ENCODE results near the gene HMGA1. TPM values are rescaled to one million over a fixed set of nuclear protein-coding genes. Genes with fewer than 3 reads are reported as not detected.

The HMGA1 gene
- total RNA-seq, 1 experiment from 2014 or later, result 154 TPM

GRCh38 chr6:34272013-34272926, 35.6 kb downstream of the HMGA1 start:
- TF ChIP-seq, protein P1, sequence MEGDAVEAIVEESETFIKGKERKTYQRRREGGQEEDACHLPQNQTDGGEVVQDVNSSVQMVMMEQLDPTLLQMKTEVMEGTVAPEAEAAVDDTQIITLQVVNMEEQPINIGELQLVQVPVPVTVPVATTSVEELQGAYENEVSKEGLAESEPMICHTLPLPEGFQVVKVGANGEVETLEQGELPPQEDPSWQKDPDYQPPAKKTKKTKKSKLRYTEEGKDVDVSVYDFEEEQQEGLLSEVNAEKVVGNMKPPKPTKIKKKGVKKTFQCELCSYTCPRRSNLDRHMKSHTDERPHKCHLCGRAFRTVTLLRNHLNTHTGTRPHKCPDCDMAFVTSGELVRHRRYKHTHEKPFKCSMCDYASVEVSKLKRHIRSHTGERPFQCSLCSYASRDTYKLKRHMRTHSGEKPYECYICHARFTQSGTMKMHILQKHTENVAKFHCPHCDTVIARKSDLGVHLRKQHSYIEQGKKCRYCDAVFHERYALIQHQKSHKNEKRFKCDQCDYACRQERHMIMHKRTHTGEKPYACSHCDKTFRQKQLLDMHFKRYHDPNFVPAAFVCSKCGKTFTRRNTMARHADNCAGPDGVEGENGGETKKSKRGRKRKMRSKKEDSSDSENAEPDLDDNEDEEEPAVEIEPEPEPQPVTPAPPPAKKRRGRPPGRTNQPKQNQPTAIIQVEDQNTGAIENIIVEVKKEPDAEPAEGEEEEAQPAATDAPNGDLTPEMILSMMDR (IDR thresholded peaks at IDR 0.05; ENCODE audit: unreplicated experiment), result no peak
- ChIA-PET POLR2A (no interaction called here), CTCF (interaction anchor here (0.6 to 1.1 kb wide), 2 partner anchors 22 to 832 kb away, joined by 3 read pairs; no protein-coding TSS in a partner anchor)
- Mint-ChIP-seq H3K27ac (ENCODE audit: low read depth, unreplicated experiment) (no peak overlapping the region), H3K4me3 (ENCODE audit: unreplicated experiment) (no peak overlapping the region), H3K27me3 (ENCODE audit: insufficient read depth, unreplicated experiment) (no peaks in the 10 kb centered on the region), H3K36me3 (ENCODE audit: insufficient read depth, unreplicated experiment) (peaks cover 6% of the 10 kb centered on the region), H3K9me3 (ENCODE audit: unreplicated experiment) (no peaks in the 10 kb centered on the region), H3K4me1 (ENCODE audit: insufficient read depth, unreplicated experiment) (no peaks in the 10 kb centered on the region)
- no TSS peak for BruUV-seq (replicated peaks)
- intact Hi-C loops (cut with micrococcal nuclease), result no loop called here
- DNase-seq (ENCODE audit: unreplicated experiment), result no peak

GRCh38 chr6:34273242-34273805, 36.7 kb downstream of the HMGA1 start:
- Mint-ChIP-seq H3K36me3 (ENCODE audit: insufficient read depth, unreplicated experiment) (peaks cover 10% of the 10 kb centered on the region), H3K27ac (ENCODE audit: low read depth, unreplicated experiment) (no peak overlapping the region), H3K4me3 (ENCODE audit: unreplicated experiment) (no peak overlapping the region), H3K4me1 (ENCODE audit: insufficient read depth, unreplicated experiment) (no peaks in the 10 kb centered on the region), H3K27me3 (ENCODE audit: insufficient read depth, unreplicated experiment) (no peaks in the 10 kb centered on the region), H3K9me3 (ENCODE audit: unreplicated experiment) (no peaks in the 10 kb centered on the region)
- TF ChIP-seq, protein P1 (IDR thresholded peaks at IDR 0.05; ENCODE audit: unreplicated experiment), result no peak
- no peak for DNase-seq (ENCODE audit: unreplicated experiment)
- CTCF ChIA-PET, result no interaction called here
- intact Hi-C loops (cut with micrococcal nuclease), result no loop called here
- POLR2A ChIA-PET, result interaction anchor here (0.6 kb wide), 1 partner anchor 152 kb away, joined by 4 read pairs; no protein-coding TSS in a partner anchor
- BruUV-seq (replicated peaks), result no TSS peak

DNA sequence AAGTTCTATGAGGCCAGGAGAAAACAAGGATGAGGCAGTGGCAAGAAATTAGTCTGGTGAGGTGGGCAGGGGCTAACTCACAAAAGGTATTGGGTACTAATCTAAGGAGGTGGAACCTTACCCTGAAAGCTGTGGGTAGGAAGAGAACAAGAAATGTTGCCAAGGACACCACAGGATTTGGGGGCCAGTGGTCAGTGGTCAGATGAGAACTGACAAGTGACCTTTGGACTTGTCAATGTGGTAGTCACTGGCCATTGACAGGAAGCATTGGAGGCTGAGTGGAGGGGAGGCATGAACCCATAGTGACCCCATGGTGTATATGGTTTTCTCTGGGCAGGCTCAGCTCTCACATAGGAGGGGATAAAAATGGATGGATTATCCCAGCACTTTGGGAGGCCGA, 37.5 kb downstream of the HMGA1 start:
- Mint-ChIP-seq H3K27ac (ENCODE audit: low read depth, unreplicated experiment) (no peak overlapping the region), H3K4me3 (ENCODE audit: unreplicated experiment) (no peak overlapping the region), H3K9me3 (ENCODE audit: unreplicated experiment) (no peaks in the 10 kb centered on the region), H3K27me3 (ENCODE audit: insufficient read depth, unreplicated experiment) (no peaks in the 10 kb centered on the region), H3K36me3 (ENCODE audit: insufficient read depth, unreplicated experiment) (peaks cover 15% of the 10 kb centered on the region), H3K4me1 (ENCODE audit: insufficient read depth, unreplicated experiment) (peaks cover 2% of the 10 kb centered on the region)
- CTCF ChIA-PET, result interaction anchor here (0.7 kb wide), 1 partner anchor 24 kb away, joined by 5 read pairs; no protein-coding TSS in a partner anchor
- TF ChIP-seq, protein P1 (IDR thresholded peaks at IDR 0.05; ENCODE audit: unreplicated experiment), result no peak
- no peak for DNase-seq (ENCODE audit: unreplicated experiment)
- BruUV-seq (replicated peaks), result no TSS peak
- intact Hi-C loops (cut with micrococcal nuclease), result no loop called here
- POLR2A ChIA-PET, result no interaction called here

DNA sequence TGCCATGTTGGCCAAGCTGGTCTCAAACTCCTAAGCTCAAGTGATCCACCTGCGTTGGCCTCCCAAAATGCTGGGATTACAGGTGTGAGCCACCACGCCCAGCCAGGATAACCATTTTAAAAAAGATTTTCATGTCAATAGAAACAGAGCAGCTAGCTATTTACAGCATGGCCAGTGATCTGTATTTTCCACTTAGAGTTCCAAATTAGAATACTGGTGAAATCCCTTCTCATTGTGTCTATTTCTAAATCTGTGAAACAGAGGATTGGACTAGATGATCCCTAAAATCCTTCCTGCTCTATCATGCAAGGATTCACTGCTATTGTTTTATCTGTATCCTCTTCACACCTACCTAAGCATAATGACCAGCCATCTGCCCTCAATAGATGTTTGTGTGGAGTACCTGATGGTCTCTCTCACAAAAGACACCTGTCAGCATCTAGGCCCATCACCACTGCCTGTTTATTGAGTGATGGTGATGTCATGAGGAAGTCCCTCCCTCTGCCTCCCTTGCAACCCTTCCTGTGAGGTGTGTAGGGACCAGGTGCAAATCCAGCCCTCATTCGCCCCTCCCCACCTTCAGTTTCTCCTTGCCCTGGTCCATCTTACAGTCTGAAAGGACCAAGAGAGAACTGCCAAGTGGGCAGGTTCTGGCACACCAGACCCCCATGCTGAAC, 38.6 kb downstream of the HMGA1 start:
- no peak for DNase-seq (ENCODE audit: unreplicated experiment)
- intact Hi-C loops (cut with micrococcal nuclease), result no loop called here
- Mint-ChIP-seq H3K27ac (ENCODE audit: low read depth, unreplicated experiment) (no peak overlapping the region), H3K4me3 (ENCODE audit: unreplicated experiment) (no peak overlapping the region), H3K36me3 (ENCODE audit: insufficient read depth, unreplicated experiment) (peaks cover 26% of the 10 kb centered on the region), H3K9me3 (ENCODE audit: unreplicated experiment) (no peaks in the 10 kb centered on the region), H3K27me3 (ENCODE audit: insufficient read depth, unreplicated experiment) (no peaks in the 10 kb centered on the region), H3K4me1 (ENCODE audit: insufficient read depth, unreplicated experiment) (peaks cover 5% of the 10 kb centered on the region)
- TF ChIP-seq, protein P1 (IDR thresholded peaks at IDR 0.05; ENCODE audit: unreplicated experiment), result no peak
- BruUV-seq (replicated peaks), result no TSS peak
- POLR2A ChIA-PET, result no interaction called here
- CTCF ChIA-PET, result interaction anchor here (0.7 kb wide), 1 partner anchor 765 kb away, joined by 3 read pairs; no protein-coding TSS in a partner anchor
